ENCODE data around the gene IRF2.

GRCh38 chr4:184499996-184500395 is 25.6 kb upstream of the IRF2 start:
- TF ChIP-seq CTCF (IDR thresholded peaks at IDR 0.05), result no peak
- TF ChIP-seq POLR2A (IDR thresholded peaks at IDR 0.05), result no peak
- no peak for TF ChIP-seq EP300 (IDR thresholded peaks at IDR 0.05)
- no peak for TF ChIP-seq POLR2AphosphoS5 (IDR thresholded peaks at IDR 0.05)

Data from suprapubic skin (tissue), 4 donors.